Muscle of leg (tissue), 16 donors: Measurements from ENCODE around the gene FAM47A. TPM values are rescaled to one million over a fixed set of nuclear protein-coding genes. Genes with fewer than 3 reads are reported as not detected.

Experiments used
- DNase-seq: peaks from one replicate; pipeline ENCODE4 v3.0.0; 2013
- H3K27ac ChIP-seq: one replicate; pipeline ENCODE4 v1.5.1; 2013; ENCODE audit warnings: mild to moderate bottlenecking, low read length, control low read depth
- H3K27me3 ChIP-seq: one replicate; pipeline ENCODE4 v1.6.1; 2013; ENCODE audit warnings: low read length; ENCODE audit not compliant: control insufficient read depth, insufficient read depth
- H3K36me3 ChIP-seq: one replicate; pipeline ENCODE4 v1.6.1; 2013; ENCODE audit warnings: low read length; ENCODE audit not compliant: control insufficient read depth, insufficient read depth
- H3K4me1 ChIP-seq: one replicate; pipeline ENCODE4 v1.6.1; 2013; ENCODE audit warnings: low read length; ENCODE audit not compliant: control insufficient read depth, insufficient read depth
- H3K4me3 ChIP-seq: one replicate; pipeline ENCODE4 v1.5.1; 2013; ENCODE audit warnings: low read length, control low read depth
- H3K9me3 ChIP-seq: replicated peaks from 2 replicates; pipeline ENCODE4 v1.6.1; 2013; ENCODE audit warnings: low read depth, low read length; ENCODE audit not compliant: control insufficient read depth
- WGBS: methylation state at CpG from one replicate; pipeline ENCODE4 v1.1.5; 2013; ENCODE audit warnings: missing lambda C conversion rate; ENCODE audit not compliant: insufficient coverage; 5-methylcytosine and 5-hydroxymethylcytosine counted together
- long read RNA-seq, 11 donors: transcript quantifications; one replicate each; lab custom pipeline, GENCODE V29; 2026
- polyA plus RNA-seq, 8 donors: library from polyadenylated mRNA; unstranded; fragments of 120-200 nt; gene quantifications; one replicate each; pipeline versions ENCODE4 v1.2.1 to v1.2.3, GENCODE V29; 2013; ENCODE audit warnings: inconsistent platforms in 1 of 8, low replicate concordance in 1 of 8; ENCODE audit not compliant: insufficient read length in 8 of 8, insufficient read depth in 1 of 8
- total RNA-seq: library from RNA; stranded (reverse); fragments of 120-200 nt; gene quantifications from one replicate; pipeline ENCODE4 v1.2.4, GENCODE V29; 2013

Gene FAM47A
- total RNA-seq, result not detected
- not detected for polyA plus RNA-seq
- long read RNA-seq, donor 1, result 0 reads
- long read RNA-seq, donor 2, result 0 reads
- long read RNA-seq, donor 3, result 0 reads
- long read RNA-seq, donor 4, result 0 reads
- long read RNA-seq, donor 5, result 0 reads
- long read RNA-seq, donor 6, result 0 reads
- long read RNA-seq, donor 7, result 0 reads
- long read RNA-seq, donor 8, result 0 reads
- long read RNA-seq, donor 9, result 0 reads
- long read RNA-seq, donor 10, result 0 reads
- long read RNA-seq, donor 11, result 0 reads

DNA sequence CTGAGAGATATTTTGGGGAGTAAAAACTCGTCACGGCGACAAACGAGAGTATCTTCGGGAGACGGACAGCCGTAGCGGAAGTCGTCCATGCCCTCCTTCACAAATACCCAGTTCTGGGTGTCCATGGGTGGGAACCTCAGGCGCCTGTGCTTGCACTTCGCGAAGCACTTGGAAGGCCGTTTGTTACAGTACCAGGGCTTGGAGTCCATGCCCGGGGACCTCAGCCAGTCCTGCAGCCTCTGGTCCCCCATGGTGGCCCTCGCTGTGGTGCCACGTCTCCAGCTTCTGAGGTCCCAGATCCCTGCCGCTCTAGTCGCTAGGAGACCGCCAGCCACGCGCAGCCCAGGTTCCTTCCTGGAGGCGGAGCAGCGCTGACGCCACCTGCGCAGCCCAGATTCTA is at the start of gene FAM47A:
Gene FAM47A (minus strand): TSS at position 287 of the 400 bp plus-strand sequence. CDS start 36 bp downstream, at position 251.
- H3K9me3 ChIP-seq, result peaks cover 2% of the 10 kb centered on the region

GRCh38 chrX:34147345-34147744 is 15.2 kb upstream of the FAM47A start:
- Histone ChIP-seq H3K4me1 (no peaks in the 10 kb centered on the region), H3K9me3 (no peaks in the 10 kb centered on the region), H3K4me3 (no peak overlapping the region), H3K27ac (no peak overlapping the region), H3K36me3 (no peaks in the 10 kb centered on the region), H3K27me3 (no peaks in the 10 kb centered on the region)
- 73% methylated on average over 9 of the region's 9 CpGs for WGBS
- no peak for DNase-seq

More for the DNA sequence above, at the start of gene FAM47A:
- 93% methylated on average over 13 of the region's 25 CpGs for WGBS
- H3K27me3 ChIP-seq, result no peaks in the 10 kb centered on the region
- H3K4me3 ChIP-seq, result no peak within 1 kb of the TSS
- no peak within 1 kb of the TSS for H3K27ac ChIP-seq
- H3K36me3 ChIP-seq, result no peaks in the 10 kb centered on the region
- H3K4me1 ChIP-seq, result no peaks in the 10 kb centered on the region
- DNase-seq, result no peak

DNA sequence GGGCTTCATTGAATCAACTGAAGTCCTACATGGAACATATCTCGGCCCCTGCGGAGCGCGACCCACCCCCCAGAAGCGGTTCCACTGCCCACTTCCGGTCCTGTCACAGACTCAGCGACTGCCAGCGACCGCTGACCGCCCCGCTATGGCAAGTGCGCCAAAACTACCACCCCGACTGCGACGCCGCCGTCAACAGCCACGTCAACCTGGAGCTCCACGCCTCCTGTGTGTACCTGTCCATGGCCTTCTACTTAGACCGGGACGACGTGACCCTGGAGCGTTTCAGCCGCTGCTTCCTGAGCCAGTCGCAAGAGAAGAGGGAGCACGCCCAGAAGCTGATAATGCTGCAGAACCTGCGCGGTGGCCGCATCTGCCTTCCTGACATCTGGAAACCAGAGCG is 14.8 kb upstream of the FAM47A start:
- Histone ChIP-seq H3K36me3 (no peaks in the 10 kb centered on the region), H3K4me1 (no peaks in the 10 kb centered on the region), H3K27me3 (no peaks in the 10 kb centered on the region), H3K9me3 (no peaks in the 10 kb centered on the region), H3K27ac (no peak overlapping the region), H3K4me3 (no peak overlapping the region)
- WGBS, result 80% methylated on average over 30 of the region's 30 CpGs
- no peak for DNase-seq

DNA sequence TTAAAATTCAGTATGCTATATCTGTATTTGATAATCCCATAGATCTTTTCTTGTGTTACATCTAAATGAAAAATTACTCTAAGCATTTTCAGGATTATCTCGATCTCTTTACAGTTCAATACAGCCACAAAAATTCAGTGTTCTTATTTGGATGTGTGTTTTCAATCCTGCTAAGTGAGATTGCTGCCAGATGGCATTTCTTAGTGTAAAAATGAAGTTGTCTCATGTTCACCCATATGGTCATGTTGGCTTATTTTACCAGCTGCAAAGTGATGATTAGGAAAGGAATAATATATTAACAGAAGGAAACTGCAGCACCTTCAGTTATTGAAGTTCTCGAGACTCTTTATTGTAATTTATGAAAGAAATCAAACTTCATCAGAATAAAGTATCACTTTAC is 12.1 kb upstream of the FAM47A start:
- no peak overlapping the region for H3K27ac ChIP-seq
- no peaks in the 10 kb centered on the region for H3K9me3 ChIP-seq
- no peak for DNase-seq
- no peak overlapping the region for H3K4me3 ChIP-seq
- no CpG with 5 or more reads among the region's 2 CpGs for WGBS
- no peaks in the 10 kb centered on the region for H3K4me1 ChIP-seq
- no peaks in the 10 kb centered on the region for H3K27me3 ChIP-seq
- H3K36me3 ChIP-seq, result no peaks in the 10 kb centered on the region

GRCh38 chrX:34140816-34141215 is 8.7 kb upstream of the FAM47A start:
- no peak overlapping the region for H3K4me3 ChIP-seq
- no peak for DNase-seq
- H3K27me3 ChIP-seq, result no peaks in the 10 kb centered on the region
- H3K9me3 ChIP-seq, result no peaks in the 10 kb centered on the region
- no peak overlapping the region for H3K27ac ChIP-seq
- H3K36me3 ChIP-seq, result no peaks in the 10 kb centered on the region
- WGBS, result no CpG with 5 or more reads among the region's 1 CpG
- H3K4me1 ChIP-seq, result no peaks in the 10 kb centered on the region

DNA sequence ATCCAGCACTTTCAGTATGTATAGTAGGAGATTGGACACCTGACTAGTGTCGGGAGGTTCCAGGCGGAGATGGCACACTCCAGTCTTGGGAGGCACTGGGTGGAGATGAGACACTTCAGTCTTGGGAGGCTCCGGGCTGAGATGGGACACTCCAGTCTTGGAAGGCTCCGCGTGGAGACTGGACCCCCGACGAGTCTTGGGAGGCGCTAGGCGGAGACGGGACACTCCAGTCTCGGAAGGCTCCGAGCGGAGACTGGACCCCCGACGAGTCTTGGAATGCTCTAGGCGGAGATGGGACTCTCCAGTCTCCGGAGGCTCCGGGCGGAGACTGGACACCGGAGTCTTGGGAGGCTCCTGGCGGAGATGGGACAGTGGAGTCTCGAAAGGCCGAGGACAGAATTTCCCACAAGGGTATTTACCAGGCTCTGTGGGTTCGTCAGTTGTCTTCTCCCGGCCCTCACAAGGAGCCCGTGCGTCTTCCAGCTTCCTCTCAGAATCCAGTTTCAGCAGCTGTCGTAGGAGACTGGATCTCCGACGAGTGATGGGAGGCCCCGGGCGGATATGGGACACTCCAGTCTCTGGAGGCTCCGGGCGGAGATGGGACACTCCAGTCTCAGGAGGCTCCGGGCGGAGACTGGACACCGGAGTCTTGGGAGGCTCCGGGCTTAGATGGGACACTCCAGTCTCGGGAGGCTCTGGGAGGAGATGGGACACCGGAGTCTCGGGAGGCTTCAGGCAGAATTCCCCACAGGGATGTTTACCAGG is 952 bp downstream of the FAM47A start:
- no peaks in the 10 kb centered on the region for H3K4me1 ChIP-seq
- no peaks in the 10 kb centered on the region for H3K36me3 ChIP-seq
- no peaks in the 10 kb centered on the region for H3K27me3 ChIP-seq
- H3K9me3 ChIP-seq, result peaks cover 2% of the 10 kb centered on the region
- H3K27ac ChIP-seq, result no peak overlapping the region
- no peak overlapping the region for H3K4me3 ChIP-seq
- no peak for DNase-seq
- WGBS, result 95% methylated on average over 41 of the region's 41 CpGs

DNA sequence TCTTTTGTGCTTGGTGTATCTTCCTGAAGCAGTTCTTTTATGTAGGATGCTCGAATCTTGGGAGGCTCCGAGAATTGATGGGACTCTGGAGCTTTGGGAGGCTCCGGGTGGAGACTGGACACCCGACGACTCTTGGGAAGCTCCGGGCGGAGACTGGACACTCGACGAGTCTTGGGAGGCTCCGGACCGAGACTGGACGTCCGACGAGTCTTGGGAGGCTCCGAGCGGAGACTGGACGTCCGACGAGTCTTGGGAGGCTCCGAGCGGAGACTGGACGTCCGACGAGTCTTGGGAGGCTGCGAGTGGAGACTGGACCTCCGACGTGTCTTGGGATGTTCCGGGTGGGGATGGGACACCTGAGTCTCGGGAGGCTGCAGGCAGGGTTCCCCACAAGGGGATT is 1.6 kb downstream of the FAM47A start:
- H3K36me3 ChIP-seq, result no peaks in the 10 kb centered on the region
- WGBS, result 85% methylated on average over 29 of the region's 29 CpGs
- DNase-seq, result no peak

GRCh38 chrX:34126011-34126410 is 6.1 kb downstream of the FAM47A start:
- WGBS, result 77% methylated on average over 4 of the region's 5 CpGs
- Histone ChIP-seq H3K9me3 (peaks cover 2% of the 10 kb centered on the region), H3K4me3 (no peak overlapping the region), H3K4me1 (no peaks in the 10 kb centered on the region), H3K27me3 (peaks cover 3% of the 10 kb centered on the region), H3K27ac (no peak overlapping the region), H3K36me3 (no peaks in the 10 kb centered on the region)
- no peak for DNase-seq

More for the DNA sequence above, 1.6 kb downstream of the FAM47A start:
- H3K4me3 ChIP-seq, result no peak overlapping the region
- peaks cover 2% of the 10 kb centered on the region for H3K27me3 ChIP-seq
- H3K27ac ChIP-seq, result no peak overlapping the region
- H3K4me1 ChIP-seq, result no peaks in the 10 kb centered on the region
- peaks cover 2% of the 10 kb centered on the region for H3K9me3 ChIP-seq

- no peaks in the 10 kb centered on the region for H3K27me3 ChIP-seq
- no peak for DNase-seq
- H3K9me3 ChIP-seq, result peaks cover 2% of the 10 kb centered on the region
- no peaks in the 10 kb centered on the region for H3K36me3 ChIP-seq
- no CpG with 5 or more reads among the region's 2 CpGs for WGBS
- no peaks in the 10 kb centered on the region for H3K4me1 ChIP-seq
- no peak overlapping the region for H3K4me3 ChIP-seq
- no peak overlapping the region for H3K27ac ChIP-seq
These were observed 13.0 kb downstream of the FAM47A start for GRCh38 chrX:34119122-34119521.

DNA sequence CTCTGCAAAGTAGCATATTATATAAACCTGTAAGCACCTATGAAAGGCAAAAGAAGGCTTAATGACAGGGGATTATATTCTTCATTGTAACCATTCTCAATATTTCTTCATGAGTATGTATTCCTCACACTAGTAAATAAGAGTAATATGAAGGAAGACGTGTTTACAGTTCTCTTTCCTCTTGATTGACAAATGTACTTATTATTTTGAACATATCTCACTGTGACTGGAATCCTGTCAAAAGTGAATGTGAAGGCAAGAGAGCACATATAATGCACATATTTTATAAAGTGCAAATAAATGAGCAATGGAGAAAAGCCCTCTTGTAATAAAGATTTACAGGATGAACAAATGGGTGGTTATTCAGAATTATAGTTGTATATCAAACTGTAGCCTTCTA is 19.7 kb downstream of the FAM47A start:
- no CpG with 5 or more reads among the region's 1 CpG for WGBS
- H3K4me1 ChIP-seq, result no peaks in the 10 kb centered on the region

More for the DNA sequence above, 19.7 kb downstream of the FAM47A start:
- Histone ChIP-seq H3K27ac (no peak overlapping the region), H3K27me3 (no peaks in the 10 kb centered on the region), H3K36me3 (no peaks in the 10 kb centered on the region), H3K4me3 (no peak overlapping the region), H3K9me3 (no peaks in the 10 kb centered on the region)
- DNase-seq, result no peak
